Liver (tissue), 9 donors: ENCODE data around the gene NR4A3. TPM values are rescaled to one million over a fixed set of nuclear protein-coding genes. Genes with fewer than 3 reads are reported as not detected.

Experiments
- DNase-seq: peaks from one replicate; pipeline ENCODE4 v3.0.0-alpha.2; 2017; ENCODE audit warnings: low spot score
- H3K27ac ChIP-seq, 2 donors: one replicate each; pipeline ENCODE4 v1.7.0; 2013; ENCODE audit warnings: inconsistent platforms in 2 of 2, low read length in 2 of 2, control low read depth in 1 of 2, low read depth in 1 of 2, mild to moderate bottlenecking in 1 of 2
- H3K27me3 ChIP-seq, 4 donors: one replicate each; pipeline versions ENCODE4 v1.6.1 to v1.7.0; 2013; ENCODE audit warnings: low read length in 3 of 4, inconsistent platforms in 1 of 4, mild to moderate bottlenecking in 1 of 4, moderate library complexity in 1 of 4; ENCODE audit not compliant: control insufficient read depth in 4 of 4, insufficient read depth in 4 of 4
- H3K36me3 ChIP-seq, 4 donors: one replicate each; pipeline versions ENCODE4 v1.6.1 to v1.7.0; 2013; ENCODE audit warnings: low read length in 3 of 4, mild to moderate bottlenecking in 3 of 4, low read depth in 1 of 4, moderate library complexity in 1 of 4; ENCODE audit not compliant: control insufficient read depth in 4 of 4, insufficient read depth in 3 of 4
- H3K4me1 ChIP-seq, 4 donors: one replicate each; pipeline versions ENCODE4 v1.6.1 to v1.7.0; 2013; ENCODE audit warnings: low read length in 3 of 4, mild to moderate bottlenecking in 3 of 4, moderate library complexity in 1 of 4; ENCODE audit not compliant: control insufficient read depth in 4 of 4, insufficient read depth in 4 of 4
- H3K4me3 ChIP-seq, 3 donors: one replicate each; pipeline versions ENCODE4 v1.6.1 to v1.7.0; 2013; ENCODE audit warnings: low read length in 3 of 3, control low read depth in 1 of 3, low read depth in 1 of 3, mild to moderate bottlenecking in 1 of 3
- H3K9ac ChIP-seq, 2 donors: one replicate each; pipeline ENCODE4 v1.7.0; 2013; ENCODE audit warnings: low read length in 2 of 2, mild to moderate bottlenecking in 2 of 2, moderate library complexity in 2 of 2, control low read depth in 1 of 2, low read depth in 1 of 2
- H3K9me3 ChIP-seq, 4 donors: one replicate each; pipeline versions ENCODE4 v1.6.1 to v1.7.0; 2013; ENCODE audit warnings: low read length in 3 of 4; ENCODE audit not compliant: control insufficient read depth in 4 of 4
- ATF3 ChIP-seq: IDR thresholded peaks from 2 replicates; pipeline ENCODE4 v1.6.1; 2016; ENCODE audit warnings: antibody characterized with exemption
- CTCF ChIP-seq: fragments of 150-350 bp; IDR thresholded peaks from 2 replicates; pipeline ENCODE4 v1.5.1; 2017; ENCODE audit warnings: improper control_type of control experiment, low read depth, low read length; ENCODE audit not compliant: missing input control
- EGR1 ChIP-seq, 2 donors: IDR thresholded peaks; 2 replicates each; pipeline ENCODE4 v1.6.1; 2016 to 2018; ENCODE audit warnings: antibody characterized with exemption in 2 of 2, low read depth in 2 of 2
- FOXA1 ChIP-seq: IDR thresholded peaks from 2 replicates; pipeline ENCODE4 v1.6.1; 2016; ENCODE audit warnings: antibody characterized with exemption
- FOXA2 ChIP-seq: IDR thresholded peaks from 2 replicates; pipeline ENCODE4 v1.6.1; 2016; ENCODE audit warnings: antibody characterized with exemption
- GABPA ChIP-seq, 2 donors: IDR thresholded peaks in 1 of 2; conservative IDR thresholded peaks in 1 of 2; 2 replicates each; pipeline ENCODE4 v1.6.1; 2016; ENCODE audit warnings: antibody characterized with exemption in 2 of 2, mild to moderate bottlenecking in 1 of 2, moderate library complexity in 1 of 2
- HNF4A ChIP-seq, 2 donors: conservative IDR thresholded peaks; 2 replicates each; pipeline ENCODE4 v1.6.1; 2016; ENCODE audit warnings: antibody characterized with exemption in 2 of 2, mild to moderate bottlenecking in 2 of 2
- HNF4G ChIP-seq: IDR thresholded peaks from 2 replicates; pipeline ENCODE4 v1.6.1; 2016; ENCODE audit warnings: antibody characterized with exemption
- JUND ChIP-seq, 2 donors: IDR thresholded peaks; 2 replicates each; pipeline ENCODE4 v1.6.1; 2016; ENCODE audit warnings: antibody characterized with exemption in 2 of 2
- MAX ChIP-seq: IDR thresholded peaks from 2 replicates; pipeline ENCODE4 v1.6.1; 2016; ENCODE audit warnings: antibody characterized with exemption
- NR2F2 ChIP-seq: IDR thresholded peaks from 2 replicates; pipeline ENCODE4 v1.6.1; 2016; ENCODE audit warnings: antibody characterized with exemption
- RAD21 ChIP-seq, 2 donors: IDR thresholded peaks; 2 replicates each; pipeline ENCODE4 v1.6.1; 2016; ENCODE audit warnings: antibody characterized with exemption in 2 of 2, mild to moderate bottlenecking in 2 of 2
- REST ChIP-seq: IDR thresholded peaks from 2 replicates; pipeline ENCODE4 v1.6.1; 2016; ENCODE audit warnings: antibody characterized with exemption, mild to moderate bottlenecking
- RXRA ChIP-seq, 2 donors: IDR thresholded peaks; 2 replicates each; pipeline ENCODE4 v1.6.1; 2017 to 2018; ENCODE audit warnings: antibody characterized with exemption in 2 of 2, mild to moderate bottlenecking in 1 of 2
- SP1 ChIP-seq: IDR thresholded peaks from 2 replicates; pipeline ENCODE4 v1.6.1; 2018; ENCODE audit warnings: antibody characterized with exemption, mild to moderate bottlenecking
- TAF1 ChIP-seq: conservative IDR thresholded peaks from 2 replicates; pipeline ENCODE4 v1.6.1; 2016; ENCODE audit warnings: antibody characterized with exemption, mild to moderate bottlenecking
- YY1 ChIP-seq: IDR thresholded peaks from 2 replicates; pipeline ENCODE4 v1.6.1; 2016; ENCODE audit warnings: antibody characterized with exemption, mild to moderate bottlenecking
- WGBS: extraction: QIAGEN DNeasy Blood & Tissue Kit; methylation state at CpG from one replicate; pipeline ENCODE4 v1.1.7; 2013; 5-methylcytosine and 5-hydroxymethylcytosine counted together
- polyA plus RNA-seq, 2 donors: library from polyadenylated mRNA; stranded (reverse) in 1 of 2; unstranded in 1 of 2; fragments of 200-250 nt in 1 of 2; fragments of >200 nt in 1 of 2; fragmentation: Nextera tagmentation in 1 of 2; extraction: Ambion mirVana in 1 of 2; gene quantifications; one replicate each; pipeline versions ENCODE4 v1.2.1 to v1.2.3, GENCODE V29; 2013 to 2015
- total RNA-seq, 2 donors: library from RNA; depleted of rRNA; stranded (reverse); fragments of >200 nt; gene quantifications; one replicate each; pipeline ENCODE4 v1.2.3, GENCODE V29; 2014
- donor health status: healthy.
- donor health status: healthy.
- donor health status: healthy.
- donor health status: healthy.
- donor health status: healthy.

The NR4A3 gene
- total and polyA plus RNA-seq, 4 donors, result 0.02 to 0.14 (median 0.09) TPM

- Histone ChIP-seq H3K9me3 (no peaks in the 10 kb centered on the region), H3K4me1 (no peaks in the 10 kb centered on the region), H3K9ac (no peak overlapping the region), H3K36me3 (no peaks in the 10 kb centered on the region), H3K4me3 (no peak overlapping the region), H3K27me3 (no peaks in the 10 kb centered on the region), H3K27ac (no peak overlapping the region)
- TF ChIP-seq YY1, result no peak
- TF ChIP-seq RXRA (IDR thresholded peaks at IDR 0.05), result no peak
- no peak for DNase-seq
- 88% methylated on average over 2 of the region's 2 CpGs for WGBS
Observed at GRCh38 chr9:99876190-99876589, 54.5 kb downstream of the NR4A3 start.

- Histone ChIP-seq H3K4me3 (no peak overlapping the region), H3K27ac (no peak overlapping the region), H3K4me1 (no peaks in the 10 kb centered on the region), H3K27me3 (no peaks in the 10 kb centered on the region), H3K36me3 (no peaks in the 10 kb centered on the region), H3K9me3 (no peaks in the 10 kb centered on the region), H3K9ac (no peak overlapping the region)
- TF ChIP-seq FOXA2, result no peak
- TF ChIP-seq CTCF, result no peak
- TF ChIP-seq REST, result no peak
- TF ChIP-seq HNF4A (conservative IDR thresholded peaks at IDR 0.05), result no peak
- no peak for TF ChIP-seq HNF4G
- no peak for TF ChIP-seq TAF1
- TF ChIP-seq GABPA (IDR thresholded peaks at IDR 0.05 in 1 of 2, conservative IDR thresholded peaks at IDR 0.05 in 1 of 2), result no peak
- no peak for TF ChIP-seq EGR1 (IDR thresholded peaks at IDR 0.05; ENCODE audit: low read depth in 2 of 2)
- TF ChIP-seq ATF3, result no peak
- TF ChIP-seq NR2F2, result no peak
- no peak for TF ChIP-seq SP1
- no peak for TF ChIP-seq RXRA (IDR thresholded peaks at IDR 0.05)
- TF ChIP-seq JUND (IDR thresholded peaks at IDR 0.05), result no peak
- TF ChIP-seq FOXA1, result no peak
- TF ChIP-seq MAX, result no peak
- TF ChIP-seq RAD21 (IDR thresholded peaks at IDR 0.05), result no peak
- 91% methylated on average over 2 of the region's 2 CpGs for WGBS
- DNase-seq, result no peak
Observed at GRCh38 chr9:99878651-99879050, 57.0 kb downstream of the NR4A3 start.
